Mammary epithelial cell (primary cell): ENCODE data around the gene PLPP3.

Experiments
- CTCF ChIP-seq, 2 donors: IDR thresholded peaks in 1 of 2; conservative IDR thresholded peaks in 1 of 2; 2 replicates each; pipeline ENCODE4 v1.5.1; 2011 to 2012; ENCODE audit warnings: inconsistent platforms in 2 of 2, low read length in 2 of 2, mild to moderate bottlenecking in 2 of 2, control low read depth in 1 of 2, low read depth in 1 of 2; ENCODE audit not compliant: insufficient read depth in 1 of 2; ENCODE audit errors: extremely low read depth in 1 of 2
- EZH2 ChIP-seq: IDR thresholded peaks from 2 replicates; pipeline ENCODE4 v1.6.1; 2012; ENCODE audit warnings: low read length, inconsistent platforms, borderline replicate concordance

- TF ChIP-seq EZH2 (no peak), CTCF (conservative IDR thresholded peaks at IDR 0.05 in 1 of 2, IDR thresholded peaks at IDR 0.05 in 1 of 2; ENCODE audit: extremely low read depth in 1 of 2, insufficient read depth in 1 of 2, low read depth in 1 of 2, low read length in 2 of 2) (no peak)
These were observed 134.3 kb downstream of the PLPP3 start for GRCh38 chr1:56444960-56445646.
